Measurements from ENCODE around the gene FUCA1. TPM values are rescaled to one million over a fixed set of nuclear protein-coding genes. Genes with fewer than 3 reads are reported as not detected.

FUCA1 gene
- total and polyA plus RNA-seq, 2 of the 8 experiments (the other 6 are each of a cell fraction or from before 2014, with no cell fraction given): 5.9 to 6.4 TPM

GRCh38 chr1:23862640-23863039, 5.5 kb downstream of the FUCA1 start (continued):
- TF ChIP-seq HDAC2 (IDR thresholded peaks at IDR 0.05; ENCODE audit: borderline replicate concordance in 1 of 2, low read depth in 2 of 2, low read length in 2 of 2) (no peak), POLR2A (IDR thresholded peaks at IDR 0.05; ENCODE audit: control extremely low read depth in 1 of 2, low read depth in 2 of 2, low read length in 2 of 2) (no peak), POLR2AphosphoS5 (IDR thresholded peaks at IDR 0.05; ENCODE audit: low read depth, low read length) (no peak), PHF8 (conservative IDR thresholded peaks at IDR 0.05; ENCODE audit: low read depth, low read length) (no peak), ASH2L (IDR thresholded peaks at IDR 0.05; ENCODE audit: low read length) (no peak), JUND (IDR thresholded peaks at IDR 0.05; ENCODE audit: low read length) (no peak), TAF1 (IDR thresholded peaks at IDR 0.05; ENCODE audit: low read depth, low read length) (no peak)

Data from H1 (cell line).